PFSK-1 (cell line): Measurements from ENCODE around the gene TRIM65.

ENCODE experiments used
- FOXP2 ChIP-seq: optimal IDR thresholded peaks from 2 replicates; pipeline ENCODE3; 2011; ENCODE audit warnings: borderline replicate concordance, control low read depth, inconsistent platforms; ENCODE audit not compliant: insufficient read depth; ENCODE audit errors: extremely low read length, extremely low read depth
- POLR2AphosphoS5 ChIP-seq: IDR thresholded peaks from 2 replicates; pipeline ENCODE4 v1.6.1; 2012; ENCODE audit warnings: low read depth, mild to moderate bottlenecking, control low read depth, low read length, moderate library complexity
- SIN3A ChIP-seq: IDR thresholded peaks from 2 replicates; pipeline ENCODE4 v1.6.1; 2012; ENCODE audit warnings: mild to moderate bottlenecking, low read length, moderate library complexity, borderline replicate concordance; ENCODE audit not compliant: insufficient read depth
- TAF1 ChIP-seq: IDR thresholded peaks from 2 replicates; pipeline ENCODE4 v1.6.1; 2012; ENCODE audit warnings: low read length, control low read depth, borderline replicate concordance; ENCODE audit not compliant: insufficient read depth
- TF ChIP-seq, protein P1 (sequence below), 2 experiments: IDR thresholded peaks; 2 replicates each; pipeline versions ENCODE4 v1.6.1 to v1.8.0; 2011 to 2012; ENCODE audit warnings: low read depth in 2 of 2, low read length in 2 of 2, control low read depth in 1 of 2, inconsistent platforms in 1 of 2, mild to moderate bottlenecking in 1 of 2, moderate library complexity in 1 of 2; ENCODE audit not compliant: insufficient read depth in 1 of 2

GRCh38 chr17:75891022-75891604 lies 5.6 kb downstream of the TRIM65 start:
- TF ChIP-seq TAF1 (no peak), POLR2AphosphoS5 (no peak), SIN3A (no peak), FOXP2 (no peak)
- TF ChIP-seq, protein P1, sequence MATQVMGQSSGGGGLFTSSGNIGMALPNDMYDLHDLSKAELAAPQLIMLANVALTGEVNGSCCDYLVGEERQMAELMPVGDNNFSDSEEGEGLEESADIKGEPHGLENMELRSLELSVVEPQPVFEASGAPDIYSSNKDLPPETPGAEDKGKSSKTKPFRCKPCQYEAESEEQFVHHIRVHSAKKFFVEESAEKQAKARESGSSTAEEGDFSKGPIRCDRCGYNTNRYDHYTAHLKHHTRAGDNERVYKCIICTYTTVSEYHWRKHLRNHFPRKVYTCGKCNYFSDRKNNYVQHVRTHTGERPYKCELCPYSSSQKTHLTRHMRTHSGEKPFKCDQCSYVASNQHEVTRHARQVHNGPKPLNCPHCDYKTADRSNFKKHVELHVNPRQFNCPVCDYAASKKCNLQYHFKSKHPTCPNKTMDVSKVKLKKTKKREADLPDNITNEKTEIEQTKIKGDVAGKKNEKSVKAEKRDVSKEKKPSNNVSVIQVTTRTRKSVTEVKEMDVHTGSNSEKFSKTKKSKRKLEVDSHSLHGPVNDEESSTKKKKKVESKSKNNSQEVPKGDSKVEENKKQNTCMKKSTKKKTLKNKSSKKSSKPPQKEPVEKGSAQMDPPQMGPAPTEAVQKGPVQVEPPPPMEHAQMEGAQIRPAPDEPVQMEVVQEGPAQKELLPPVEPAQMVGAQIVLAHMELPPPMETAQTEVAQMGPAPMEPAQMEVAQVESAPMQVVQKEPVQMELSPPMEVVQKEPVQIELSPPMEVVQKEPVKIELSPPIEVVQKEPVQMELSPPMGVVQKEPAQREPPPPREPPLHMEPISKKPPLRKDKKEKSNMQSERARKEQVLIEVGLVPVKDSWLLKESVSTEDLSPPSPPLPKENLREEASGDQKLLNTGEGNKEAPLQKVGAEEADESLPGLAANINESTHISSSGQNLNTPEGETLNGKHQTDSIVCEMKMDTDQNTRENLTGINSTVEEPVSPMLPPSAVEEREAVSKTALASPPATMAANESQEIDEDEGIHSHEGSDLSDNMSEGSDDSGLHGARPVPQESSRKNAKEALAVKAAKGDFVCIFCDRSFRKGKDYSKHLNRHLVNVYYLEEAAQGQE (IDR thresholded peaks at IDR 0.05; ENCODE audit: insufficient read depth in 1 of 2, low read depth in 2 of 2, low read length in 2 of 2) = no peak
